Fibroblast of lung (primary cell): ENCODE data around the gene SCGB1D1.

Experiments
- EZH2 ChIP-seq: IDR thresholded peaks from 2 replicates; pipeline ENCODE4 v1.5.1; 2012; ENCODE audit warnings: low read length, control low read depth, mild to moderate bottlenecking; ENCODE audit errors: missing control alignments
- TF ChIP-seq, protein P1 (sequence below), 2 donors: IDR thresholded peaks in 1 of 2; conservative IDR thresholded peaks in 1 of 2; 1 replicate in 1 of 2; 2 replicates in 1 of 2; pipeline ENCODE4 v1.5.1; 2011 to 2012; ENCODE audit warnings: low read length in 2 of 2, control low read depth in 1 of 2, inconsistent platforms in 1 of 2, low read depth in 1 of 2, mild to moderate bottlenecking in 1 of 2

DNA sequence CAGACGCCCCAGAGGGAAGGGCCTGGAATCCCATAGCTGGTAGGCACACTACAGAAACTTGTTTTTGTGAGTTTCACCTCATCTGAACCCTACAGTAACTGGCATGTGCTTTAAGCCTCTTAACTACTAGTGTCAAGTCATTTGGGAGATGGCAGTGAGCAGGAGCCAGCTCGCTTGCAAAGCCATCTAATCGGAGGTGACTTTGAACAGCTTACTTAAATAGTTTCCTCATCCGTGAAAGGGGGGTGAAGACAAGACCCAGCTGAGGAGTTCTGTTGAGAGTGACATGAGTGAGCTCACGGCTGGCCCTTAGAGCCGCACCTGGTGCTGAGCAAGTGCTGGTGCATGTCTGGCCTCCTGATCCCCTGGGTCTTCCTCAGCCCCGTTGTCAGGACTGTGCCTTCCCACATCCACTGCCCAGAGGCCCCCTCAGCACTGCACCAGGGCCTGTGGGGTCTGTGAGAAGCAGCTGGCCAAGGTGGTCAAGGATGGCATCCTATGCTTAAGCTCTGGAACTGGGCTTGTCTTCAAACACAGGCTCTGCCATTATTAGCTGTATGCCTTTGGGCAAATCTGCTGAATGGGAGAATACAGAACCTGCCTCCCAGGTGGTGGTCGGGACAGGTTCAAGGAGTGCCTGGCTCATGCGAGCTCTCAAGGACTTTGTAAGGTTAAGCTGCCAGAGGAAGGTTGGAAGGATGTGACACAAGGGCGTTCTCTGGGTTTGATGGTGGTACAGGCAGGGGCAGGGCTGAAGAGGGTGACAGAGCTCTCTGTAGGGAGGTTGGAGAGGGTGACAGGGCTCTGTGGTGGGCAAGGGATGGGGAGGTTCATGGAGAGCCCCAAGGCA lies 38.9 kb upstream of the SCGB1D1 start:
- TF ChIP-seq, protein P1, sequence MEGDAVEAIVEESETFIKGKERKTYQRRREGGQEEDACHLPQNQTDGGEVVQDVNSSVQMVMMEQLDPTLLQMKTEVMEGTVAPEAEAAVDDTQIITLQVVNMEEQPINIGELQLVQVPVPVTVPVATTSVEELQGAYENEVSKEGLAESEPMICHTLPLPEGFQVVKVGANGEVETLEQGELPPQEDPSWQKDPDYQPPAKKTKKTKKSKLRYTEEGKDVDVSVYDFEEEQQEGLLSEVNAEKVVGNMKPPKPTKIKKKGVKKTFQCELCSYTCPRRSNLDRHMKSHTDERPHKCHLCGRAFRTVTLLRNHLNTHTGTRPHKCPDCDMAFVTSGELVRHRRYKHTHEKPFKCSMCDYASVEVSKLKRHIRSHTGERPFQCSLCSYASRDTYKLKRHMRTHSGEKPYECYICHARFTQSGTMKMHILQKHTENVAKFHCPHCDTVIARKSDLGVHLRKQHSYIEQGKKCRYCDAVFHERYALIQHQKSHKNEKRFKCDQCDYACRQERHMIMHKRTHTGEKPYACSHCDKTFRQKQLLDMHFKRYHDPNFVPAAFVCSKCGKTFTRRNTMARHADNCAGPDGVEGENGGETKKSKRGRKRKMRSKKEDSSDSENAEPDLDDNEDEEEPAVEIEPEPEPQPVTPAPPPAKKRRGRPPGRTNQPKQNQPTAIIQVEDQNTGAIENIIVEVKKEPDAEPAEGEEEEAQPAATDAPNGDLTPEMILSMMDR (conservative IDR thresholded peaks at IDR 0.05 in 1 of 2, IDR thresholded peaks at IDR 0.05 in 1 of 2; ENCODE audit: low read depth in 1 of 2, low read length in 2 of 2): no peak
- TF ChIP-seq EZH2: no peak
